Putamen (tissue), 1 donor: Measurements from ENCODE around the gene BIVM.

ENCODE experiments used
- DNase-seq: peaks from one replicate; pipeline ENCODE4 v3.0.0-alpha.2; 2016; ENCODE audit warnings: low spot score

Gene BIVM

GRCh38 chr13:102788683-102789082 lies 10.2 kb upstream of the BIVM start:
- DNase-seq: no peak

GRCh38 chr13:102792396-102792795 lies 6.5 kb upstream of the BIVM start:
- DNase-seq: no peak

GRCh38 chr13:102793611-102794355 lies 5.1 kb upstream of the BIVM start:
- DNase-seq: no peak

GRCh38 chr13:102799426-102800144 lies 666 bp downstream of the BIVM start:
- no peak for DNase-seq

- peak; percentile 79 for DNase-seq
Observed at GRCh38 chr13:102800145-102801041, 1.5 kb downstream of the BIVM start.

GRCh38 chr13:102805680-102806079 lies 6.8 kb downstream of the BIVM start:
- DNase-seq: no peak

GRCh38 chr13:102807699-102808098 lies 8.8 kb downstream of the BIVM start:
- DNase-seq: no peak

GRCh38 chr13:102812611-102813287 lies 13.8 kb downstream of the BIVM start:
- DNase-seq: no peak

- no peak for DNase-seq
Observed at GRCh38 chr13:102814025-102814607, 15.2 kb downstream of the BIVM start.

GRCh38 chr13:102814793-102815192 lies 15.9 kb downstream of the BIVM start:
- DNase-seq: no peak

- DNase-seq: no peak
Observed at GRCh38 chr13:102815788-102816187, 16.9 kb downstream of the BIVM start.

- no peak for DNase-seq
Observed at GRCh38 chr13:102816708-102817107, 17.8 kb downstream of the BIVM start.

- DNase-seq: no peak
Observed at GRCh38 chr13:102817241-102817640, 18.3 kb downstream of the BIVM start.

- DNase-seq: no peak
Observed at GRCh38 chr13:102817907-102818306, 19.0 kb downstream of the BIVM start.

- no peak for DNase-seq
Observed at GRCh38 chr13:102825400-102825799, 26.5 kb downstream of the BIVM start.

GRCh38 chr13:102825921-102826706 lies 27.2 kb downstream of the BIVM start:
- peak; percentile 64 for DNase-seq

GRCh38 chr13:102830646-102831045 lies 31.7 kb downstream of the BIVM start:
- no peak for DNase-seq

GRCh38 chr13:102836471-102836870 lies 37.6 kb downstream of the BIVM start:
- no peak for DNase-seq

GRCh38 chr13:102838273-102838672 lies 39.4 kb downstream of the BIVM start:
- DNase-seq: no peak

GRCh38 chr13:102838982-102839381 lies 40.1 kb downstream of the BIVM start:
- DNase-seq: no peak

- DNase-seq: no peak
Observed at GRCh38 chr13:102839462-102839861, 40.5 kb downstream of the BIVM start.
